GM19397 (cell line): ENCODE measurements around the gene NR4A3.

Experiments used
- ATAC-seq: cut with Tn5 transposase; IDR thresholded peaks from one replicate; pipeline ENCODE4 v1.9.1; 2021; ENCODE audit warnings: mild to moderate bottlenecking, moderate library complexity; ENCODE audit not compliant: unreplicated experiment

Gene NR4A3

DNA sequence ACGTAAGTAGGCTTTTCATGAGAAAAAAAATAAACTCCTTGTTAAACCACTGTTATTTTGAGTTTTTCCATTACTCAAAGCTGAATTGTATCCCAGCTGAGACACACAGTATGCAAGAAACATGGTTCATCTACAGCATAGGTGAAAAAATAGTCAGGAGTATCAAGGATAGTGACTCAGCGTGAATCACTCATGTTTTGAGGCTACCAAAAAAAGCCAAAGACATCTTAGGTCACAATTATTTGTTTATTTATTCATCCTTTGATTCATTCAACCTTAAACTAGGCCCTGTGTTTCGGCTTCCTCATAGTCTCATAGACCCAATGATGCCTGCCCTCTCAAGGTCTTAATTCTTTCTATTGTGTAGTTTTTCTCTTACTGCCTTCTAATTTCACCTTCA, 51.8 kb downstream of the NR4A3 start:
- ATAC-seq: no peak

GRCh38 chr9:99873943-99874584, 52.4 kb downstream of the NR4A3 start:
- ATAC-seq: no peak

DNA sequence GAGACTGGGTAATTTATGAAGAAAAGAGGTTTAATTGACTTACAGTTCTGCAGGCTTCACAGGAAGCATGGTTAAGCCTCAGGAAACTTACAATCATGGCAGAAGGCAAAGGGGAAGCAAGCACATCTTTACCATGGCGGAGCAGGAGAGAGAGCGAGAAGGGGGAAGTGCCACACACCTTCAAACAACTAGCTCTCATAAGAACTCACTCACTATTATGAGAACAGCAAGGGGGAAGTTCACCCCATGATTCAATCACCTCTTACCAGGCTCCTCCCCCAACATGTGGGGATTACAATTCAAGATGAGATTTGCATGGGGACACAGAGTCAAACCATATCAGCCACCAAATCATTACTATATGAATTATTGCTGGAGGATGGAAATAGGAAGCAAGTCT, 54.5 kb downstream of the NR4A3 start:
- no peak for ATAC-seq

GRCh38 chr9:99878651-99879050, 57.0 kb downstream of the NR4A3 start:
- ATAC-seq: no peak

GRCh38 chr9:99881769-99882168, 60.1 kb downstream of the NR4A3 start:
- no peak for ATAC-seq

DNA sequence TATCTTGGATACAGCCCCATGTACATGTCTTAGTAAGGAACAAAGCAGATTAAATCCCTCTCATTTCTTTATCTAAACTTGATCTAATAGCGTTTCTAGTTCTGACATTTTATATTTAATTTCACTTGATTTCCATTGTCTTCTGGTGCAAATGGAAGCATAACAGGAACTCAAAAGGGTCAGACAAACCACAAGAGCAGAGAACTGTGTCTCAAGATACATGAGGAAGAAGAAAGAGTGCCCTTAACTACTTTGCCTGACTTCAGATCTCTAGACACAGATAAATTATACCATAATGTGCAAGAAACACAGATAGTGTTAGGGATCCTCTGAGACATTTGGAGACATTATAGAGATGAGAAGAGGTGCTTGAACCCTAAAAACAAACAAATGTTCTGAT, 64.1 kb downstream of the NR4A3 start:
- ATAC-seq: no peak

- ATAC-seq: no peak
Measured at GRCh38 chr9:99889120-99889519, 67.4 kb downstream of the NR4A3 start.

GRCh38 chr9:99894826-99895225, 73.1 kb downstream of the NR4A3 start:
- no peak for ATAC-seq

DNA sequence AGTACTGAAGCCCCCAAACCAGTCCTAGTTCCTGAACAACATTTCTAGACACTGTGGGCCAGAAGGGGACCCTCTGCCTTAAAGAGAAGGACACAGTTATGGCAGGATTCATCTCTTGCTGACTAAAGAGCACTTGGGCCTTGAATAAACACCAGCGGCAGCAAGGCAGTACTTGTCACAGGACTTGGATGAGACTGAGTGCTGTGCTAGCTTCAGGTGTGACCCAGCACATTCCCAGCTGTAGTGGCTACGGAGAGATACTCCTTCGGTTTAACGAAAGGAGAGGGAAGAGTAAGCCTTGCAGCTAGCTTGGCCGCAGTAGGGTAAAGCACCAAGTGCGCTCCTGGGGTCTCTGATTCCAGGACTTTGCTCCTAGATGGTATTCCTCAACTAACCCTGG, 73.8 kb downstream of the NR4A3 start:
- ATAC-seq: no peak

DNA sequence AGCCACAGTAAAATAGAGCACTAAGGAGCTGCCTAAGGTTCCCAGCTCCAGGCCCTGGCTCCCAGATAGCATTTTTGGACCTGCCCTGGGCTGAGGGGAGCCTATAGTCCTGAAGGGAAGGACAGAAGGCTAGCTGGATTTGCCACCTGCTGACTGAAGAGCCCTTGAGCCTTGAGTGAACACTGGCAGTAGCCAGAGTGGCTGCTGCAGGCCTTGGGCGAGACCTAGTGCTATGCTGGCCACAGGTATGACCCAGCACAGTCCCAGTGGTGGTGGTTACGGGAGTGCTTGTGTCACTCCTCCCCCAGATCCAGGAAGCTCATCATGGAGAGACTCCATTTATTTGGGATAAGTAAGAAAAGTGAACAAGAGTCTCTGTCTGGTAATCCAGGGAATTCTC, 74.4 kb downstream of the NR4A3 start:
- ATAC-seq: no peak

- no peak for ATAC-seq
Measured at GRCh38 chr9:99903393-99903792, 81.7 kb downstream of the NR4A3 start.

DNA sequence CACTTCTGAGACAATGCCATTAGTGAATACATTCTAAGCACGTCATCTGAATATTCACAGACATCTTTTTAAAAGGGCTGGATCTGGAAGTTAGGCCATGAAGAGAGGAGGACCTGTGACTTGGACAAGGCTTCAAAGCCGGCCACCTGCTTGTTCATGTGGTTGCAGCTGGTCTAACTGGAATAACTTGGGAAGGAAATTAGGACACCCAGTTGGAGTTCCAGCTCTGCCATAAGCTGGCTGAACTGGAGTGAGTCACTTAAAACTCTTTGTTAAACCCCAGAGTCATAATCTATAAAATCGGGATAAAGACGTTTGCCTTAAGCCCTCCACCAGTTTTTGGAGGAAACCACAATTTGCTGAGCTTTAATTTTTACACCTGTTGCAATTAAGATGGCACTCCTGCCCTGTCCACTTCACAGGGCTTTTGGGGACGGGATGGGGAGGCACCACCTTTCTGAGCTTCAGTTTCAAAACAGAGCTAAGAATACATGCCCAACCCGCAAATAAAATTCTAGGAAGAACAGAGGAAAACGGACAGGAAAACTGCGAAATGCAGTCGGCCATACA, 84.2 kb downstream of the NR4A3 start:
- no peak for ATAC-seq

GRCh38 chr9:99906403-99907207, 84.9 kb downstream of the NR4A3 start, which contains the start of gene STX17:
Gene STX17 (plus strand): TSS chr9:99906654. CDS start chr9:99915240, 8,586 bp downstream.
- peak; percentile 89 for ATAC-seq

DNA sequence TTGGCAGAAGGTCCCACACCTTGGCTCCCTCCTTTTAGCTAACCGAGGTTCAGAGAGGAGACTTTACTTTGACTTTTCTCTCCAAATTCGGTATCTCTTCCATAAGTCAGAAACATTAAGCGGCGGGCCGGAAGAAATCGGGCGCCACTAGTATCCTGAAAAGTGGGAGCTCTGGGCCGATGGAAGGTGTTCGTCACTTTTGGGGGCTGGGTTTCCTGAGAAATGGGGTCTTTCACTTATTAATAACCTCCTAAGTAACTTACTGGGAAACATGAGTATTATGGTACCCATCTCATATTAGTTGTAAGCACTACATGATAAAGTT, 85.5 kb downstream of the NR4A3 start:
- ATAC-seq: no peak

- no peak for ATAC-seq
Measured at GRCh38 chr9:99911600-99911999, 89.9 kb downstream of the NR4A3 start.
